ENCODE measurements around the gene PLXNA4.

GRCh38 chr7:132089356-132089755 lies 486.9 kb downstream of the PLXNA4 start:
- TF ChIP-seq CTCF (IDR thresholded peaks at IDR 0.05) (no peak), POLR2A (IDR thresholded peaks at IDR 0.05) (no peak), EP300 (IDR thresholded peaks at IDR 0.05; ENCODE audit: low read depth) (no peak), POLR2AphosphoS5 (IDR thresholded peaks at IDR 0.05) (no peak)
